HG03521 (cell line): Measurements from ENCODE around the gene IL22RA1.

Experiments used
- ATAC-seq: cut with Tn5 transposase; IDR thresholded peaks from one replicate; pipeline ENCODE4 v1.9.1; 2021; ENCODE audit warnings: mild to moderate bottlenecking, moderate library complexity; ENCODE audit not compliant: unreplicated experiment

The IL22RA1 gene

DNA sequence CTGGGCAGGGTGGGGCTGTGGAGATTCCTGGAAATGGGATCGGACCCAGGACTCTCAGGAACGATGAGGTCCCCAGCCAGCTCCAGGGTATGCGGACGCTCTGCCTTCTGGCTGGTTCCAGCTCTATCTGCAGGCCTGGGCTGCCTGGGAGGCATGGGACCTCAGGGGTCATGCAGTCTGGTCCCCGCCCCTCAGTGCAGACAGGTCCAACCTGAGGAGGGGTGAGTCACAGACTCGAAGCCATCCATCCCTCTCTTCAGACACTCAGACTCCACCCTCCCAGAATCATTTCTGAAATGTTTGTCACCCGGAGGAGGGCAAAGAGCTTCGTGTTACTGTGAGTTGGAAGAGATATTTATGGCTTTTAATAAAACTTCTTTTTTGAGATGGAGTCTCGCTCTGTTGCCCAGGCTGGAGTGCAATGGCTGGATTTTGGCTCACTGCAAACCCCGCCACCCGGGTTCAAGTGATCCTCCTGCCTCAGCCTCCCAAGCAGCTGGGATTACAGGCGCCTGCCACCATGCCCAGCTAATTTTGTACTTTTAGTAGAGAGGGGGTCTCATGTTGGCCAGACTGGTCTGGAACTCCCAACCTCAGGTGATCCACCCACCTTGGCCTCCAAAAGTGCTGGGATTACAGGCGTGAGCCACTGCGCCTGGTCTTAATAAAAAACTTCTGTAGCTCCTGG, 25.1 kb downstream of the IL22RA1 start:
- no peak for ATAC-seq

DNA sequence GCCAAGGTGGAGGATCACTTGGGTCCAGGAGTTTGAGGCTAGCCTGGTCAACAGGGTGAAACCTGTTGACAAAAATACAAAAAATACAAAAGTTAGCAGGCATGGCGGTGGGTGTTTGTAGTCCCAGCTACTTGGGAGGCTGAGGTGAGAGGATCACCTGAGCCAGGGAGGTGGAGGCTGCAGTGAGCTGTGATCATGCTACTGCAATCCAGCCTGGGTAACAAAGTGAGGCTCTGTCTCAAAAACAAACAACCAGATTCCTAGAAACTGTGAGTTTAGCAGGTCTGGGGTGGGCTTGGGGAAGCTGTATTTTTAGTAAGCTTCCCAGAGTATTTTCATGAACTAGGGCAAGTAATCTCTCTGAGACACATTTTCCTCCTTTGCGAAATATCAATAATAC, 25.8 kb downstream of the IL22RA1 start:
- no peak for ATAC-seq

GRCh38 chr1:24114753-24115152, 28.2 kb downstream of the IL22RA1 start:
- ATAC-seq, result no peak

DNA sequence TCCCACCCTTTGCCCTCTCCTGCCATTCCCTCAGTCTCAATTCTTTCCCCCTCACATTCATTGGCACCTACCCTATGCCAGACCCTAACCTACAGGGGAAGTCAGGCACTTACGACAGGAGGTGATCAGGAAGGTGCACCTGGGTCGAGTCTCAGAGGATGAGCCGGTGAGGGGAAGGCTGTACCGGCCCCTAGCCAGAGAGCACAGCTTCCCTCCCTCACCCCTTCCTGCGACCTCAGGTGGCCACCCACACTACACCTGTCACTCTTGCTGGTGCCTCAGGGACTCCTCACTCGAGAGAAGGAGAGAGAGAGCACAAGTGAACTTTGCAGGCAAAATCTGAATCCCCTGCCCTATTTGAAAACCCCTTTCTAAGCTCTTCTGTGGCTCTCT, 29.3 kb downstream of the IL22RA1 start:
- no peak for ATAC-seq

DNA sequence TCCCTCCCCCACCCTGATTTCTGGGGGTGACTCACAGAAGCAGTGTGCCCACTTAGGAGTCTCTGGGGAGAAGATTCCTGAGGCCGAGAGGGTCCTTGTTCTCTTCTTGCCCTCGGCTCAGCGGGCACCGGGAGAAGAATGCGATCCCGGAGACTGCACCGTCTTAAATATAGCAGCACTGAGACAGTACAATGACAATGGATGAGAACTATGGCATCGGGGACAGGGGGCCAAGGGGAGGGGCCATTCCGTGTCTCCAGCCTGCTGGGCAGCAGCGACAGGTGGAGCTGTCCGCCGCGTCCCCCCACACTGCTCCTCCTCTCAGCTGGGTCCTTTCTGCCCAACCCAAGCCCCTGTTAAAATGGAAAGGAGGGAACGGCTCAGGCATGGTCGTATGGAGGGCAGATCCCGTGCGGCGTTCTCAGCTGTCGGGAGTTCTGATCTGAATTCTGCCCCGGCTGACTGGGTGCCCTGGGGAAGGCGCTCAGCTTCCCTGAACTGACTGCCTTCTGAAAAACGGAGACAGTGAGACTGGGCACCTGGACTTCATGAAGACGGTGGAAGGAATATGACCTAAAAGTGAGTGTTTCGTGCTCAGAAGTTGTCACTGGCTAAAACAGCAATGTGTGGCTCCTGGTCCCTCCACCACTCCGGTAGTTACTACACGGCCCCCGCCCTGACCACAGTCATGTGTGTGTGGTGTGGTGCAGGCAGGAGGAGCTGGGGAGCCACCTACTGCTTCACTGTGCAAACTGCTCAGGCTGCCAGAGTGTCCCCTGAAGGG, 30.8 kb downstream of the IL22RA1 start, which contains the start of gene MYOM3:
MYOM3 (minus strand) TSS at position 140 of the 784 bp plus-strand sequence. CDS start 3,499 bp downstream, outside the sequence.
- ATAC-seq, result no peak

- no peak for ATAC-seq
Measured at GRCh38 chr1:24111262-24111995, 31.5 kb downstream of the IL22RA1 start.

GRCh38 chr1:24110642-24111261, 32.2 kb downstream of the IL22RA1 start:
- no peak for ATAC-seq

GRCh38 chr1:24109686-24110475, 33.1 kb downstream of the IL22RA1 start:
- no peak for ATAC-seq

- no peak for ATAC-seq
Measured at GRCh38 chr1:24109166-24109483, 33.8 kb downstream of the IL22RA1 start.

DNA sequence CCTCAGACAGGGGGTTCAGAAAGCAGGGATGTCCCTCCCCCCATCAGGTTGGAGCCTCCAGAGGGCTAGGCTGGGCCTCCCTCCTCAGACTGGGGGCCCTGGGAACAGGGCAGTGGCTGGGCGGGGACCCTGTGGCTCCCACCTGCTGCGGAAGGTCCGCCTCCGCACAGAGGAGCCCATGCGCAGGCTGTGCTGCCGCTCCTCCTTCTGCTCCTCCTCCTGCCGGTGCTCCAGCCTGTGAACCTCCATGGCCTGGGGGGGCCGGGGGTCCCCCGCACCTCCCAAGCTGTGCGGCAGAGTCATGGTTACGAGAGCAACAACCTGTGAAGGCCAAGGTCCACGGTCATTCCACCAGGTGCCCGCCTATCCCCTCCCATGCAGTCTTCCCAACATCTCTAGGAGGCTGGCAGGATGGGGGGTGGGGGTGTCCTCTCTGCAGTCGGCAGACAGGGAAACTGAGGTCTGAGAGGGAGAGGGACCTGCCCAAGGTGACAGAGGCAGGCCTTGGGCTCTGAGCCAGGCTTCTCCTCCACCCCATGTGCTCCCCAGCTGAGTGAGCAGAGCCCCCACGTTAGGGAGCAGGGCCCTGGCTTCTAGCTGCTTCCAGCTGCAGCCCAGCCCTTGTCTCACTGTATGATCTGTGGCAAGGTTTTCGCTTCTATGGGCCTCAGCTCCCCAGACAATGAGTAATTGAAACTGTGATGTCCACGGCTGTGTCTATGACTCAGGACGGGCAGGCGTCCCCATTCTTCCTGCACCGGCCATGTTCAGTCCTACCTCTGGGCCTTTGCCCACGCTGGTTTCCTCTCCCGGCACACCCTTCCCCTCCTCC, 34.4 kb downstream of the IL22RA1 start:
- ATAC-seq, result no peak

DNA sequence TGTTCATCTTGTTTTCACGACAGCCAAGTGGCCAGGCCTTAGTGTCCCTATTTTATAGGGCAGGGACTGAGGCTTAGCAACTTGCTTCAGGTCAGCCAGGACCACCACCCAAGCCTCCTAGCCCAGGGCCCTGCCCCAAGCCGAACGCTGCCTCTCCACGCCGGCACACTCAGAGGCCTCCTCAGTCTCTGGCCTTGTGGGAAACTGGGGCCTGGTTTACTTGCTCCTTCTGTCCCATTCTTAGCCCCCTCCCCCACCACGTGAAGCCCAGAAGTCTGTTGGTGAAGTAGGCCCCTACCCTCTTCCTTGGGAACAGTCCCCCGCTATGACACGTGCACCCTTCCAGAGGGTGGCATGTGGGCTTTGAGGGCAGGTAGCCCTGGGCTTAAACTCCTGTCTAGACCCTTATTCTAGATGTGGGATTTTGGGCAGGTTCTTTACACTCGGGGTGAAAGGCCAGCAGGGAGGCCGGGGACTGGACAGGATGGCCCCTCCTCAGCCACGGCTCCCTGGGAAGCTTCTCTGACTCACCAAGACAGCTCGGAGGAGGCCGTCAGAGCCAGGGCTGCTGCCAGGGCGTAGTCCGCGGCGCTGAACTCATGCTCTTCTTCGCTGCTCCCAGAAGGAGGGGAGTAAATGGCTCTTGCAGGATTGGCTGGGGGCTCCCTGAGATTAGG, 35.3 kb downstream of the IL22RA1 start:
- ATAC-seq, result no peak

DNA sequence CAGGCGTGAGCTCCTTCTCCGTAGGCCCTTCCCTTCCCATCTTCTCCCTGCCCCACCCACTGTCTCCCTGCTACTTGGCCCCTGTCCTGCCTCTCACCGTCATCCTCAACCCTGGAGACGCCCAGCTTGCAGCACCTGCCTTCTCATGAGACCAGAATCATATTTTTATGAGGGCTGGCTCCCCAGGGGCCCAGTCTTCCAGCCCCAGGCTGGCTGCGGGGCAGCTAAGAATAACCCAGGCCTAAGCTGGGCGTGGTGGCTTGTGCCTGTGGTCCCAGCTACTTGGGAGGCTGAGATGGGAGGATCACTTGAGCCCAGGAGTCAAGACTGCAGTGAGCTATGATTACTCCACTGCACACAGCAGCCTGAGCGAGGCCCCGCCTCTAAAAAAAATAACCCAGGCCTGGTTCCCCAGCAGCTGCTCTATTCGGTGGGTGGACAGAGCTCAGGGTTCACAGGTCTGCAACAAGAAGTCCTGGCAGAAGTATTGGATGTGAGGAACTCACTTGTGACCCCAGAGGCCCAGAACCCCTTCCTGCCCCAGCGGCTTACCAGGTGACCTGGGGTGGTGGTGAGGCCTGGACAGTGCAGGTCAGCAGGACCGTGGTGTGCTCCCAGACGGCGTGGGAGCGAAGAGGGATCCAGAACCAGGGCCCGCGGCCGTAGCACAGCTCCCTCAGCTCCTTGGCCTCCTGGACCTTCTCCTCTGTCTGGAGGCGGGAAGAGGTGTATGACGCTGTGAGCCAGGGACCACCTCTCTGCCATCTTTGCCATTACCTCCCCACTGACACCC, 37.4 kb downstream of the IL22RA1 start:
- no peak for ATAC-seq

- no peak for ATAC-seq
Measured at GRCh38 chr1:24104854-24105253, 38.1 kb downstream of the IL22RA1 start.

DNA sequence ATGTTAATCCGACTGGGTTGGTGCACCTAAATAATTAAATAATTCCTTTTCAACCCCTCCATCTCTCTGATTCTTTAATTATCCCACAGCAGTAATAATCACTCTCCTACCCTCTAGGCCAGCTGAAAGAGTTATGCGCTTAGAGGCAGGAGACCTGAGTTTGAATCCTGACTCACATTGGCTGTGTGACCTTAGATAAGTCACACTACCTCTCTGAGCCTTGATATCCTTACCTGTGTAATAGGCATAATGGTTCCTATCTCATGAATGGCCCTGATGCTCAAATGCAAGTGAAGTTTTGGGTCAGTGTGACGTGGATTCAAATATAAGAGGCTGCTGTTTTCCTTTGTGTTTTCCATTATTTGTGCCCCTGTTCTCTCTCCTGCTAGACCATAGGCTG, 39.1 kb downstream of the IL22RA1 start:
- no peak for ATAC-seq

- ATAC-seq, result no peak
Measured at GRCh38 chr1:24103408-24103807, 39.5 kb downstream of the IL22RA1 start.

GRCh38 chr1:24102961-24103360, 40.0 kb downstream of the IL22RA1 start:
- no peak for ATAC-seq

DNA sequence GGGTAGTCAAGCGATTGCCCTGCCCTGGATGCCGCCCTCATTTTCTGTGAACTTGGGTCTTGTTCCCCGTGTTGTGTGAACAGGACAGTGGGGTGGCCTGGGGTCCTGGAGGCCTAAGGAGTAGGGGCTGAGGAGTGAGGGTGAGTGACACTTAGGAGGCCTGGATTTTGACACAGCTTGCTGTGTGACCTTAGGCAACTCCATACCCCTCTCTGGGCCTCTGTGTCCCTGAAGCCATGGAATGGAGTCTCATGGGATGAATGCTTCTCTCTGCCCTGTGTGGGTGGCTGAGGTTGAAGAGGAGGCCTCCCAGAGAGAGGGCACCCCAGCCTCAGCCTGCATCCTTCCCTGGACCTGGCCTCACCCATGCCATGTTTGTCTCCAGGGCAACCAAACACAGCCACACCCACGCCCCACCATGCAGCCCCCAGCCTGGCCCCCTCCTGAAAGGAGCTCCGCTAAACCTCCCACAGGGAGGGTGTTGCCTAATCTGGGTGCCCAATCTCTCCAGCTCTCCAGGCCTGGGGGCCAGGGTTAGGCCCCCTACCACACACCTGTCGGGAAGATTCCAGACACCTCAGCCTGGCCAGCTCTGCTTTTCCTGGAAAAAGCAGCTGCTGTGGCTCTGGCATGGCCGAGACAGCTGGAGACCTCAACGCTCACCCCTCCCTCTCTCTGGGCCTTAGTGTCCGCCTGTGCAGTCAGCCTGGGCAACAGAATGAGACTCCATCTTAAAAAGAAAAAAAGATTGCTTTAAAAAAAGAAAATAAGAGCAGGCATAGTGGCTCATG, 40.9 kb downstream of the IL22RA1 start:
- ATAC-seq, result no peak
